HG02870 (cell line): ENCODE data around the gene TMEM218.

Experiments
- ATAC-seq: cut with Tn5 transposase; IDR thresholded peaks from one replicate; pipeline ENCODE4 v1.9.1; 2021; ENCODE audit warnings: mild to moderate bottlenecking, moderate library complexity; ENCODE audit not compliant: unreplicated experiment

TMEM218 gene

GRCh38 chr11:125078516-125079140 lies 32.8 kb downstream of the TMEM218 start:
- ATAC-seq: no peak

- ATAC-seq: no peak
These were observed 33.4 kb downstream of the TMEM218 start for GRCh38 chr11:125078016-125078415.

GRCh38 chr11:125076378-125076945 lies 35.0 kb downstream of the TMEM218 start:
- ATAC-seq: no peak

GRCh38 chr11:125075900-125076317 lies 35.5 kb downstream of the TMEM218 start:
- no peak for ATAC-seq

GRCh38 chr11:125075242-125075625 lies 36.2 kb downstream of the TMEM218 start:
- ATAC-seq: no peak

GRCh38 chr11:125074511-125075241 lies 36.8 kb downstream of the TMEM218 start:
- no peak for ATAC-seq

GRCh38 chr11:125073616-125074483 lies 37.6 kb downstream of the TMEM218 start:
- ATAC-seq: no peak

- ATAC-seq: no peak
These were observed 38.4 kb downstream of the TMEM218 start for GRCh38 chr11:125072961-125073590.

- peak; percentile 85 for ATAC-seq
These were observed 39.0 kb downstream of the TMEM218 start for GRCh38 chr11:125072218-125072960.

- no peak for ATAC-seq
These were observed 39.6 kb downstream of the TMEM218 start for GRCh38 chr11:125071846-125072217.

- no peak for ATAC-seq
These were observed 40.0 kb downstream of the TMEM218 start for GRCh38 chr11:125071435-125071834.

- peak; percentile 65 for ATAC-seq
These were observed 40.6 kb downstream of the TMEM218 start for GRCh38 chr11:125070699-125071254.

GRCh38 chr11:125069796-125070195 lies 41.6 kb downstream of the TMEM218 start:
- no peak for ATAC-seq

GRCh38 chr11:125069008-125069407 lies 42.4 kb downstream of the TMEM218 start:
- no peak for ATAC-seq

- ATAC-seq: no peak
These were observed 43.1 kb downstream of the TMEM218 start for GRCh38 chr11:125068368-125068767.

- ATAC-seq: no peak
These were observed 47.4 kb downstream of the TMEM218 start for GRCh38 chr11:125064070-125064469.

GRCh38 chr11:125063429-125064043 lies 47.9 kb downstream of the TMEM218 start:
- ATAC-seq: peak; percentile 18

- peak; percentile 84 for ATAC-seq
These were observed 48.4 kb downstream of the TMEM218 start, which contains the start of gene SLC37A2 for GRCh38 chr11:125062931-125063428. Gene SLC37A2, plus strand, starts transcription at chr11:125063305. Its CDS starts 63 bp downstream, at chr11:125063368.
